ENCODE data around the gene TMEM271.

Gene TMEM271, protein sequence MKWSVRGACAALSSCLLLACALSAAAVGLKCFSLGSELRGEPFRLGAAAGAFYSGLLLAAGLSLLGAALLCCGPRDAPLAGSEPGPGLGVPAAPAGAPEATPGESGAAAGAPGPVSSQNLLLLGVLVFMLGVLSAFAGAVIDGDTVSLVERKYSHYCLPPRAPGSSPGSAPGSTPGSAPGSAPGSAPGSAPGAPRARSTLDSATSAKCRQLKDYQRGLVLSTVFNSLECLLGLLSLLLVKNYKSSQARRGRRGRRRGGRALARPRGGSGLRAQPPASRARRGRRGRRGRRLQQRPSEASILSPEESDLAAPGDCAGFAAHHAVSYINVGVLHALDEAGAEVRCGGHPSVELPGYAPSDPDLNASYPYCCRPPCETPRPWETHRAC

DNA sequence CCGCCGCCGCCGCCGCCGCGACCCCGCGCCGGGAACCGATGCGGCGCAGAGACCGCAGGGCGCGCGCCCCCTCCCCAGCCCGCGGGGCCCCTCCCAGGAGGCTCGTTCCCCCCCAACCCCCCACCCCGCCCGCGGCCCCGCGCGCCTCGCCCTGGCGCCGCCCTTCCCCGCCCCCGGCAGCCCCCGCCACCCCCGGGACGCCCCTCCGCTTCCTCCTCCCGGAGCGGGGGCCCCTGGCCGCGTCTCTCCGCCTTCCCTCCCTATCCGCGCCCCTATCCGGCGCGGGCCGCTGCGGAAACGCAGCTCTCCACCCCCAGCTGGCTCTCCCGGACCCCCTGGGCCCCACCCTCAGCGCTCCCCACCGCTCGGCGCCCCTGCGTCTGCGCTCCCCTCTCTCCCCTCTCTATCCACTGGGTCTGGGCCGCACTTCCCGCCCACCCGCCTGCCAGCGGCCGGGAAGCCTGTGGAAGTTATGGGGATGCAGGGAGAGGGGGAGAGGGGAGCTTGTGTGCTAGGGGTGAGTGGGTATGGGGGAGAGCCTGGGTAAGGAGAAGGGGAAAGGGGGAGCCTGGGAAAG is at the start of gene TMEM271:
Gene TMEM271 (minus strand): TSS at position 51 of the 577 bp plus-strand sequence. CDS start 233 bp downstream, outside the sequence.
- no peak for DNase-seq (ENCODE audit: low read depth)

- no peak for DNase-seq (ENCODE audit: low read depth)
These were observed 49.6 kb upstream of the TMEM271 start for GRCh38 chr4:625631-626161.

DNA sequence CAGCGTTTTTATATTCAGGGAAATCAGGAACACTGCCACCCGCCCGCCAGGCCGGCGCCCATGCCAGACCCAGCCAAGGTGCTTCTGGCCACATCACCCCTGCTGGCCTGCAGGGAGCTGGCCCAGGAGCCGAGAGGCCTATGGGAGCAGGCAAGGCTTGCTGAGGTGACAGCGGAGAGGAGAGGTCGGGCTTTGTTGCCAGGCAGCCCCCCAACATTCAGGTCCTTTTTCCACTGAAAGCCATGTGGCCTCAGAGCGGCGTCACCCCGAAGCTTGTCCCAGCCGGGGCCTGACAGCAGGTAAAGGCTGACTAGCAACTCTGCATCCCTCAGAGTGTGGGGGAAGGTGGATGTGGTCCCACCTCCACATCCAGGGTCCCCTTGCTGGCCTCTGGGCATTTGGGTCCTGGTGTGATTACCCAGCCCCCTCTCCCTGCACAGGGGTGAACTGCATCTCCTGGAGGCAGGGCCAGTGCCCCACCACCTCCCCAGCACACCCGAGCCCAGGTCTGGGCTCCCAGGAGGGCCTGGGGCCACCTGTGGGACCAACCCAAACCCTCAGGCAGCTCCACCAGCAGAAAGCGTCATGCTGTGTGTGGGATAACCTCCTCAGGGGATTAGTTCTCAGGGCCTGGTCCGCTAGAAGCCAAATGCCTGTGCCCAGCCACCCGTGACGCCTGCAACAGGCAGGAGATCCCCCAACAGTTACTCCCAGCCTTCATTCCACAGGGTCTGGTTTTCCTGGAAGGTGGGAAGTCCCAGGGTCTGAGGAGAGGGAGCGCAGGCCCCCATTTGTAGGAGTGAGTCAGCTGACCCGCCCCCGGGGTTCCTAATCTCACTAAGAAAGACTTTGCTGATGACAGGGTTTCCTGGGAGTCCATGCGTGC is 48.9 kb upstream of the TMEM271 start, which contains the start of gene PDE6B:
Gene PDE6B (plus strand): TSS at position 869 of the 886 bp plus-strand sequence. CDS start 54 bp downstream, outside the sequence.
- no peak for DNase-seq (ENCODE audit: low read depth)

DNA sequence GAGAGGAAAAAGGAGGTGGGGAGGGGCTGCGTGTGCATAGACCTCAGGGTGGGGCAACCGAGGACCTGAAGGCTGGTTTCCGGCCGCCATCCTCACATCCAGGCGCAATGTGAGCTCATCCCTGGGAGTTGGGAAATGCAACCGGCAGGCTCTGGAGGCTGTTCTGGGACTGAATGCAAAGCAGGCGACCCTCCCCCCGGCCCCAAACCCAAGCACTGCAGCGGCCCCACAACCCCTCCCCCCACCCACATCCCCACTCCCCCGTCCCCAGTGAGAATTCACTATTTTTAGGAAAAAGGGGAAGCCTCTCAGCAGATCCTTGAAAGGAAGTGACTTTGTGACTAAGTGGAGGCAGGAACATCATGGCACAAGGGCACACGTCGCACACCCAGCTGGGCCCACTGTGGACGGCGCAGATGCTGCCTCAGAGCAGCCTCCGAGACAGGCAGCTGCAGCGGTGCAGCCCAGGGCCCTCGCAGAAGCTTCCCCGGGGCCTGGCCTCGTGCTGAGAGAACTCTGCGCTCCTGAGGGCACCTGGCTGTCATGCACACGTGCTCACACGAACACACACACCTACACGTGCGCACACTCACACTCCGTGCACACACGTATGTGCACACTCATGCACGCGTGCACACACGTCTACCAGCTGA is 47.9 kb upstream of the TMEM271 start:
- DNase-seq (ENCODE audit: low read depth), result no peak

DNA sequence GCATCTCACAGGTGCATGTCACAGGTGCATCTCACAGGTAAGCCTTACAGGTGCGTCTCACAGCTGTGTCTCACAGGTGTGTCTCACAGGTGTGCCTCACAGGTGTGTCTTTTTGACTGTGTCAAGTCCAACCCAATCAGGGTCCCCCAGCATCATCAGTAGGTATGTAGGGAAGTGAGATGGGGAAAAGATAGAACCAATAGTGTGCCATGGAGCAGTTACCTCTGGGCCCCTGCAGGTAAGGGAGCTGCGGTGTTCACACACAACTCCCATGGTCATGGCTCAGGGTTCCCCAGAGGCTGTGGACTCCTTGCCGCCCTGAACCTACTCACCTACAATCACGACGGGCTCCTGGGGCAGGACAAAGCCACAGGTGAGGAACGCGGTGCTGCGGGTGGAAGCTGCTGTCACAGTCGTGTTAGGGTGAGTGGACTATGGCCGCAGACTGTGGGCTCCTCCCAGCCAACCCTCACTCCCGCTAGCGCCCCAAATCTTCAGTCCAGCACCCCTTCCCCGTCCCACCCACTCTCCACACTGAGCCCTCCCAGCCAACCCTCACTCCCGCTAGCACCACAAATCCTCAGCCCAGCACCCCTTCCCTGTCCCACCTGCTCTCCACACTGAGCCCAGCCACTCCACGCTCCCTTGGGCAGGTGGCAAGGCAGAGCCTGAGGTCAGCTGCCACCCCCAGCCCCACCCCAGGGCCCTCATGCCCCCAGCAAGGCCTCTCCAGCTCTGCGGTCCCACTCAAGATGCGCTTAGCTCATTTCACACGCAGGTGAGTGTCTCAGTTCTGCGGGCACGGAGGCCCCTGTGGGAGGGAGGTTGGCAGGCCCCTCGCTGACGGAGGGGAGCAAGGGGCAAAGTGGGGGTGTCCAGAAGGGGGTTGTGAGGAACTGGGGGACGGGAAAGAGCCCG is 47.2 kb upstream of the TMEM271 start:
- no peak for DNase-seq (ENCODE audit: low read depth)

DNA sequence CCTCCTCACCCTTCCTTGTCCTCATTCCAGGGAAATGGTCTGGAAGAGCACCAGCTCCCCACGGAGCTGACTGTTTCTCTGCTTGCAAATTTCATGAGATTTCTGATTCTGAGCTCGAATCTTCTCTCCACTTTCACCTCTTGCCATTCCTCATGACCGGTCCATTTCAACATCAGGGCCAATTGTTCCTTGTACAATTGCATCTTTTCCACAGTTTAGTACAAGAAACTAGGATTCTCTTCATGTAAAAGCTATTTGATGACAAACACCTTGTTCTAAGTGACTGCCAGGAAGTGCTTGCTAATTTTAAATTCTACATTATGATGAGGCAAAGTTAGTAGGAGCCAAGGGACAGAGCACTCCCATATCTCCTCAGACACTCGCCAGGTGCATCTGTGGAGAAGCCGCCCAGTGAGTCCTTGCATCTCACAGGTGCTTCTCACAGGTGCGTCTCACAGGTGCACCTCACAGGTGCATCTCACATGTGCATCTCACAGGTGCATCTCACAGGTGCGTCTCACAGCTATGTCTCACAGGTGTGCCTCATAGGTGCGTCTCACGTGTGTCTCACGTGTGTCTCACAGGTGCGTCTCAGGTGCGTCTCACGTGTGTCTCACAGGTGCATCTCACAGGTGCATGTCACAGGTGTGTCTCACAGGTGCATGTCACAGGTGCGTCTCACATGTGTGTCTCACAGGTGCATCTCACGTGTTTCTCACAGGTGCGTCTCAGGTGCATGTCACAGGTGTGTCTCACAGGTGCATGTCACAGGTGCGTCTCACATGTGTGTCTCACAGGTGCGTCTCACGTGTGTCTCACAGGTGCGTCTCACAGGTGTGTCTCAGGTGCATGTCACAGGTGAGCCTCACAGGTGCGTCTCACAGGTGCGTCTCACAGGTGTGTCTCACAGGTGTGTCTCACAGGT is 46.2 kb upstream of the TMEM271 start:
- no peak for DNase-seq (ENCODE audit: low read depth)

DNA sequence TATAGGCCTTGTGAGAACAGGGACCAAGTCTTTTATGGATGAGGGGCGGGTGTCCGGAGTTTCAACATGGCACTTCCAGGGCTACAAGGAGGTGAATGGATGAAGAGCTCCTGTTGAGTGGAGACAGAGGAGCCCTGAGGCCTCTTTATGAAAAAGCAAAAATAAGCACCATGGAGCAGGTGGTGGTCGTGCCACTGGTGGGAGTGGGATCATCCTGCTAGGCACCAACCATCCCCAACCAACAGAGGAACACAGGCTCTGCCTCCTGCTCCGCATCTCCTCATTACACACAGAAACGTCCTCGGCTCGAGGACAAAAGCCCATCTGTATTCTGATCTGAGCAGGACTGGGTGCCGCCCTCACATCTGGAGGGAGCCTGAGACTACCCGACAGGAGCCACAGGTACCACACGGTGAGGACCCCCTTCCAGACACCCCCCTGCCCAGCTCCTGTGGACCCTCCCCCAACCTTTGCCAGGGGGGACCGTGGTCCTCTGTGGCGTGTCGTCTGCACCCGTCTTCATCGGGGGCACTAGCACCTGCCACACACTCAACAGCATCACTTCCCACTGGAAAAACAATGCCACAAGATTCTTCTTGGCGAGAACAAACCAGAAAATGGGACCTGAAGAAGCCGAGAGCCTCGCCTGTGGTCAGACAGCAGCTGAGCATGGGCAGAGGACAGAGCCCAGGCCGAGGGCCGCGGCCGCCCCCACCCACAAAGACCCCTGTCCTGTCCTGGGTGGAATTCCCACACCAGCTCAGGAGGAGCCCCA is 45.4 kb upstream of the TMEM271 start:
- DNase-seq (ENCODE audit: low read depth), result no peak

DNA sequence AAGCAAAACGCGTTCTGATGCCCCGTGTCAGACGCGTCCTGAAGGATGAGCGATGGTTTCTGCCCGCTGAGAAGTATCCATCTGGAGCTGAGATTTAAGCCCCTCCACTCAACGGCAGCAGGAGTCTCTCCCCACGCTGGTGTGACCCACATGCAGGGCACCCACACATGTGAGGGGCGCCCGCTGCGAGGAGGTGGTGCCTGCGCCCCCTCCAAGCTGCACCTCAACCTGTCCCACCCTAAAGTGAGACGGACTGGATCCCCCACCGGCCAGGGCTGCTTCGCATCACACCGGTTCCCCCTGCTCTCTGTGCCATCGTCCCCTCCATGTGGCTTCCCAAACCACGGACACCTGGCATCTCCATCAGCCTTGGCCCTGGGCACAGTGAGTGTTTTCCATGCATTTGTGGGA is 44.8 kb upstream of the TMEM271 start:
- DNase-seq (ENCODE audit: low read depth), result no peak

DNA sequence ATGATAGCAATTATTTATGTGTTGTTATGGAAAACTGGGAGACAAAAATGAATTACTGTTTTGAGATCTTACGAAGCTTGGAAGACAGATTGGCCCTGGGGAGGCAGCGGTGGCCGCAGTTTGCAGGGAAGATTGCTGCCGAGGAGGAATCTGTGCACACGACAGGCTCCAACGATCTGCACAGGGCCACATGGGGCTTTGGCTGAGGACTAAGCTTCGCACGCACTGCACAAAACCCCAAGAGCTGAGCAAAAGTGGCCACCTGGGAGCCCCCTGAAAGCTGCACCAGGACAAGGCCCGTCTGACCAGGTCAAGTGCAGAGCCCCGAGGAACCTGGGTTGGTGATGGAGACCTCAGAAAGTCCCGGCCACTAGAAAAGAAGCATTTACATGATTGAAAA is 44.1 kb upstream of the TMEM271 start:
- no peak for DNase-seq (ENCODE audit: low read depth)

GRCh38 chr4:617644-618641 is 41.8 kb upstream of the TMEM271 start:
- no peak for DNase-seq (ENCODE audit: low read depth)

DNA sequence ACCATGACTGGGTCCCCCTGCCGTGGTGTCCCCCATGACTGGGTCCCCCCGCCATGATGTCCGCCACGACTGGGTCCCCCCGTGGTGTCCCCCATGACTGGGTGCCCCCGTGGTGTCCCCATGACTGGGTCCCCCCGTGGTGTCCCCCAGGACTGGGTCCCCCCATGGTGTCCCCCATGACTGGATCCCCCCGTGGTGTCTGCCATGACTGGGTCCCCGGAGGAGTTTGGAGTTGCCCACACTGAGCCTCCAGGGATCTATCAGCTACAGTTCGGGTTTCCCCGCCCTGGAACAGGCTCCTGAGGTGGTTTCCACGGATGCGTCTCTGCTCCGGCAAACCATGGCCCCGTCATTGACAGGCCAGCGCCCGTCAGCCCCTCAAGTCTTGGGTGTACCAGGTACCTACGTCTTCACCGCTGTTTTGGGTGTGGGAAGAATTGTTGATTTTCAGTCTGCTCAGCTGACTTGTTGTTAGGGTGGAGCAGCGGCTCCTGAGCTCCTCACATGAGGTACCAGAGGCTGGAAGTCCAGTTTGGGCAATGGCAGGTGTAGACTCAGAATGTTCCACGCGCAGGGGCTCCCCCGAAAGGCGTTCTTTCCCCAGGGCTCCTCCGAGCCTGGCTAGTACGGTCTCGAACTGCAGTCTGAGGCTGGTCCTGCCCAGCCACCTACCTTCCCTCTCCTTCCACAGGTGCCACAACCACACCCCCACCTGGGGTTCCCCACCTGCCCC is 41.0 kb upstream of the TMEM271 start:
- DNase-seq (ENCODE audit: low read depth), result no peak

- DNase-seq (ENCODE audit: low read depth), result no peak
These were observed 40.0 kb upstream of the TMEM271 start for GRCh38 chr4:616091-616490.

GRCh38 chr4:613126-613525 is 37.0 kb upstream of the TMEM271 start:
- no peak for DNase-seq (ENCODE audit: low read depth)

- no peak for DNase-seq (ENCODE audit: low read depth)
These were observed 36.6 kb upstream of the TMEM271 start for GRCh38 chr4:612749-613125.

DNA sequence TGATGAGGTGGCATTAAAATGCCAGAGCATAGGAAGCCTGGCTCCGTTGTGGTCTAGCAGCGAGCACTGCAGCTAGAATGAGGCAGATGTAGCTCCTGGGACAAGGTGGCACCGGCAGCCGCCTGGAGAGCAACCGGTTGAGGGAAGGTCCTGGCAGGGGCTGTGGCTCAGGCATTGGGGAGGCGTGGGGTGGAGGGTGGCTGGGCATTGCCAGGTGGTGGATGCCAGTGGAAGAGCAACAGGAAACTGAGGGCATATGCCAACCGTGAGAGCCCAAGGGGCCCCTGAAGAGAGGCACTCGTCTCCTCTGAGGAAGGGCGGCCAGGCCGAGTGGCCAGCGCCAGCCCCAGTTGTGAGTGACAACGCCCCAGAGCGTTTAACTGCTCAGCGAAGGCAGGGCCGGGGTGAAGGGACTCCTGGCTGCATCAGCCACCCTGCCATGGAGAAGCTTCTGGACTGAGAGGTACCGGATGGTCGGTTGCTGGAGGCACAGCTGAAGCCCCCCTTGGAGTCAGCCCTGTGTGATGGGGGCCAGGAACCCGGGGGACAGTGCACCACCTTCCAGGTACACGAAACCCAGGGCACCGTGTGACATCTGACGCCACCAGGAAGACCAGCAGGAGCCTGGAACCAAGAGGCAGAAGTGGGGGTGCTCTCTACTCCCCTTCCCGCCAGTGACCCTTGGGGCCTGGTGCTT is 36.1 kb upstream of the TMEM271 start:
- DNase-seq (ENCODE audit: low read depth), result no peak
